ENCODE results near the gene HOXD10.

GRCh38 chr2:176096243-176096985 lies 20.2 kb upstream of the HOXD10 start:
- TF ChIP-seq CTCF (conservative IDR thresholded peaks at IDR 0.05) (no peak), ZFX (IDR thresholded peaks at IDR 0.05) (no peak)
